Fibroblast of lung (primary cell): Measurements from ENCODE around the gene ADCY2.
"Not testable (repeated sequence)": the region's sequence is repeated elsewhere in the genome, so short reads cannot be mapped to it uniquely, and the experiment has no call there.

Experiments used
- EZH2 ChIP-seq: IDR thresholded peaks from 2 replicates; pipeline ENCODE4 v1.5.1; 2012; ENCODE audit warnings: low read length, control low read depth, mild to moderate bottlenecking; ENCODE audit errors: missing control alignments
- TF ChIP-seq, protein P1 (sequence below), 2 donors: IDR thresholded peaks in 1 of 2; conservative IDR thresholded peaks in 1 of 2; 1 replicate in 1 of 2; 2 replicates in 1 of 2; pipeline ENCODE4 v1.5.1; 2011 to 2012; ENCODE audit warnings: low read length in 2 of 2, control low read depth in 1 of 2, inconsistent platforms in 1 of 2, low read depth in 1 of 2, mild to moderate bottlenecking in 1 of 2

DNA sequence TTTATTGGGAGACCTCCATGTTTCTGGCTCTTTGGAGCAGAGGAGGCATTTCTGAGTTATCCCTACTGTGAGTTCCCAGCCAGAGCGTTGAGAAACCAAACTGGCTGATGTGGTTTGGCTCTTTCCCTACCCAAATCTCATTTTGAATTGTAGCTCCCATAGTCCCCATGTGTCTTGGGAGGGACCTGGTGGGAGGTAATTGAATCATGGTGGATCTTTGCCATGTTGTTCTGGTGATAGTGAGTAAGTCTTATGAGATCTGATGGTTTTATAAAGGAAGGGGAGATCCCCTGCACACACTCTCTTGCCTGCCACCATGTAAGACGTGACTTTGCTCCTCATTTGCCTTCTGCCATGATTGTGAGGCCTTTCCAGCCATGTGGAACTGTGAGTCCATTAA, 27.3 kb downstream of the ADCY2 start:
- TF ChIP-seq, protein P1, sequence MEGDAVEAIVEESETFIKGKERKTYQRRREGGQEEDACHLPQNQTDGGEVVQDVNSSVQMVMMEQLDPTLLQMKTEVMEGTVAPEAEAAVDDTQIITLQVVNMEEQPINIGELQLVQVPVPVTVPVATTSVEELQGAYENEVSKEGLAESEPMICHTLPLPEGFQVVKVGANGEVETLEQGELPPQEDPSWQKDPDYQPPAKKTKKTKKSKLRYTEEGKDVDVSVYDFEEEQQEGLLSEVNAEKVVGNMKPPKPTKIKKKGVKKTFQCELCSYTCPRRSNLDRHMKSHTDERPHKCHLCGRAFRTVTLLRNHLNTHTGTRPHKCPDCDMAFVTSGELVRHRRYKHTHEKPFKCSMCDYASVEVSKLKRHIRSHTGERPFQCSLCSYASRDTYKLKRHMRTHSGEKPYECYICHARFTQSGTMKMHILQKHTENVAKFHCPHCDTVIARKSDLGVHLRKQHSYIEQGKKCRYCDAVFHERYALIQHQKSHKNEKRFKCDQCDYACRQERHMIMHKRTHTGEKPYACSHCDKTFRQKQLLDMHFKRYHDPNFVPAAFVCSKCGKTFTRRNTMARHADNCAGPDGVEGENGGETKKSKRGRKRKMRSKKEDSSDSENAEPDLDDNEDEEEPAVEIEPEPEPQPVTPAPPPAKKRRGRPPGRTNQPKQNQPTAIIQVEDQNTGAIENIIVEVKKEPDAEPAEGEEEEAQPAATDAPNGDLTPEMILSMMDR (conservative IDR thresholded peaks at IDR 0.05 in 1 of 2, IDR thresholded peaks at IDR 0.05 in 1 of 2; ENCODE audit: low read depth in 1 of 2, low read length in 2 of 2), result not testable (repeated sequence)
- not testable (repeated sequence) for TF ChIP-seq EZH2
